Measurements from ENCODE around the gene KCNH5. TPM values are rescaled to one million over a fixed set of nuclear protein-coding genes. Genes with fewer than 3 reads are reported as not detected.

KCNH5 gene
- polyA plus RNA-seq, 4 donors: 0.01 to 0.03 TPM; not detected in 2

- H3K27ac ChIP-seq (ENCODE audit: low read depth in 1 of 3, low read length in 2 of 3): no peak overlapping the region
These were observed 110.8 kb downstream of the KCNH5 start for GRCh38 chr14:62934439-62934838.

DNA sequence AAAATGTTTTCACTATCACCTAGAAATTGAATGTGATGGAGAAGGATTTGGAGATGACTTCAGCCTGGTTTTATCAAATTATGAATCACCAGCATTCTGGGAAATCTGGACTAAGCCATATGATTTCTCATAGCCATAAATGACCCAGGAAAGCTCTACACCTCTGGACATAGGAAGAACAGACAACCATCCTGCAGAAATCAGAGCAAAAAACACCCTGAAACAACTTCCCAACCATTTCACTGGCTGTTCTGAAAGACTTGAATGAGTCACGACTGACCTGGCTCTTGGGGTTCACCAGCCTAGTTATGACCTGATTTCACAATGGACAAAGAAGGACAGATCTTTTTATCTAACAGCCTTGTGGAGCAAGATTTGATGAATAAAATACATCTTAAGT, 123.8 kb downstream of the KCNH5 start:
- no peak overlapping the region for H3K4me3 ChIP-seq (ENCODE audit: low read depth in 1 of 3, low read length in 3 of 3)
- FAIRE-seq: no peak

More at GRCh38 chr14:62934439-62934838, 110.8 kb downstream of the KCNH5 start:
- DNase-seq (no peak), FAIRE-seq (no peak)
- Histone ChIP-seq H3K9me3 (ENCODE audit: control insufficient read depth in 2 of 2, insufficient read depth in 1 of 2, low read depth in 1 of 2, low read length in 1 of 2) (no peaks in the 10 kb centered on the region), H3K27me3 (ENCODE audit: control insufficient read depth in 3 of 3, insufficient read depth in 3 of 3, low read length in 3 of 3) (no peaks in the 10 kb centered on the region), H3K36me3 (ENCODE audit: control insufficient read depth in 3 of 3, insufficient read depth in 2 of 3, low read depth in 1 of 3, low read length in 3 of 3) (no peaks in the 10 kb centered on the region), H3K4me1 (ENCODE audit: control insufficient read depth in 3 of 3, insufficient read depth in 2 of 3, low read depth in 1 of 3, low read length in 2 of 3) (no peaks in the 10 kb centered on the region), H3K4me3 (ENCODE audit: low read depth in 1 of 3, low read length in 3 of 3) (no peak overlapping the region)
- 70 to 76% (median 73%) methylated on average over 3 of the region's 3 CpGs for WGBS, 3 donors

DNA sequence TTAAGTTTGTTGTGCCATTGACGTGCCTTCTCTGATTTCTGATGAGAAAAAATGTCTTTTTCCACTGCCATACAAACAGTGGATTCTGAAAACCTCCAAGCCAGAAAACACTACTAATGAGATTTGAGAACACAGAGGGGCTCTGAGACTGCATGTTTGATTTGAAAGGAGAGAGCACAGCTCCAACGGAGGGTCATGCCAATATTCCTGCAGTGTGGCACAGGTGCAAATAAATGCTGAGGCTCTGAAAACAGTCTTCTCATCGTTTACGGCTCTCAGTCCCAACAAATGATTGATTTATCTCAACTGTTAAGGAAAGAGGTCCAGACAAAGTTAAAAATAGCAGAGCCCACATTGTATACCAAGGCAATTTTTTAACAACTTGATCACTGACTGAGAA, 128.7 kb downstream of the KCNH5 start:
- FAIRE-seq (no peak), DNase-seq (no peak)
- no peak overlapping the region for H3K4me3 ChIP-seq (ENCODE audit: low read depth in 1 of 3, low read length in 3 of 3)
- no peaks in the 10 kb centered on the region for H3K27me3 ChIP-seq (ENCODE audit: control insufficient read depth in 3 of 3, insufficient read depth in 3 of 3, low read length in 3 of 3)
- H3K4me1 ChIP-seq (ENCODE audit: control insufficient read depth in 3 of 3, insufficient read depth in 2 of 3, low read depth in 1 of 3, low read length in 2 of 3): no peaks in the 10 kb centered on the region
- no peaks in the 10 kb centered on the region for H3K36me3 ChIP-seq (ENCODE audit: control insufficient read depth in 3 of 3, insufficient read depth in 2 of 3, low read depth in 1 of 3, low read length in 3 of 3)
- no peaks in the 10 kb centered on the region for H3K9me3 ChIP-seq (ENCODE audit: control insufficient read depth in 2 of 2, insufficient read depth in 1 of 2, low read depth in 1 of 2, low read length in 1 of 2)
- H3K27ac ChIP-seq (ENCODE audit: low read depth in 1 of 3, low read length in 2 of 3): no peak overlapping the region
- WGBS, 3 donors: 6 to 28% (median 15%) methylated on average over 4 of the region's 4 CpGs

More for the DNA sequence above, 123.8 kb downstream of the KCNH5 start:
- DNase-seq: no peak
- no peaks in the 10 kb centered on the region for H3K4me1 ChIP-seq (ENCODE audit: control insufficient read depth in 3 of 3, insufficient read depth in 2 of 3, low read depth in 1 of 3, low read length in 2 of 3)
- H3K36me3 ChIP-seq (ENCODE audit: control insufficient read depth in 3 of 3, insufficient read depth in 2 of 3, low read depth in 1 of 3, low read length in 3 of 3): no peaks in the 10 kb centered on the region
- 59 to 69% (median 69%) methylated on average over 1 of the region's 1 CpG for WGBS, 3 donors
- no peak overlapping the region for H3K27ac ChIP-seq (ENCODE audit: low read depth in 1 of 3, low read length in 2 of 3)
- no peaks in the 10 kb centered on the region for H3K27me3 ChIP-seq (ENCODE audit: control insufficient read depth in 3 of 3, insufficient read depth in 3 of 3, low read length in 3 of 3)
- no peaks in the 10 kb centered on the region for H3K9me3 ChIP-seq (ENCODE audit: control insufficient read depth in 2 of 2, insufficient read depth in 1 of 2, low read depth in 1 of 2, low read length in 1 of 2)

GRCh38 chr14:62914873-62915272, 130.4 kb downstream of the KCNH5 start:
- Histone ChIP-seq H3K9me3 (ENCODE audit: control insufficient read depth in 2 of 2, insufficient read depth in 1 of 2, low read depth in 1 of 2, low read length in 1 of 2) (no peaks in the 10 kb centered on the region), H3K4me3 (ENCODE audit: low read depth in 1 of 3, low read length in 3 of 3) (no peak overlapping the region), H3K27me3 (ENCODE audit: control insufficient read depth in 3 of 3, insufficient read depth in 3 of 3, low read length in 3 of 3) (no peaks in the 10 kb centered on the region), H3K27ac (ENCODE audit: low read depth in 1 of 3, low read length in 2 of 3) (no peak overlapping the region), H3K36me3 (ENCODE audit: control insufficient read depth in 3 of 3, insufficient read depth in 2 of 3, low read depth in 1 of 3, low read length in 3 of 3) (no peaks in the 10 kb centered on the region), H3K4me1 (ENCODE audit: control insufficient read depth in 3 of 3, insufficient read depth in 2 of 3, low read depth in 1 of 3, low read length in 2 of 3) (no peaks in the 10 kb centered on the region)
- WGBS, 3 donors: 56 to 85% (median 58%) methylated on average over 3 of the region's 3 CpGs
- no peak for DNase-seq
- no peak for FAIRE-seq

GRCh38 chr14:62914025-62914424, 131.2 kb downstream of the KCNH5 start:
- WGBS, 3 donors: 47 to 62% (median 55%) methylated on average over 2 of the region's 2 CpGs
- no peak overlapping the region for H3K27ac ChIP-seq (ENCODE audit: low read depth in 1 of 3, low read length in 2 of 3)
- H3K4me1 ChIP-seq (ENCODE audit: control insufficient read depth in 3 of 3, insufficient read depth in 2 of 3, low read depth in 1 of 3, low read length in 2 of 3): no peaks in the 10 kb centered on the region
- H3K9me3 ChIP-seq (ENCODE audit: control insufficient read depth in 2 of 2, insufficient read depth in 1 of 2, low read depth in 1 of 2, low read length in 1 of 2): no peaks in the 10 kb centered on the region
- H3K36me3 ChIP-seq (ENCODE audit: control insufficient read depth in 3 of 3, insufficient read depth in 2 of 3, low read depth in 1 of 3, low read length in 3 of 3): no peaks in the 10 kb centered on the region
- no peak for FAIRE-seq
- H3K27me3 ChIP-seq (ENCODE audit: control insufficient read depth in 3 of 3, insufficient read depth in 3 of 3, low read length in 3 of 3): no peaks in the 10 kb centered on the region
- DNase-seq: no peak
- no peak overlapping the region for H3K4me3 ChIP-seq (ENCODE audit: low read depth in 1 of 3, low read length in 3 of 3)

- Histone ChIP-seq H3K27me3 (ENCODE audit: control insufficient read depth in 3 of 3, insufficient read depth in 3 of 3, low read length in 3 of 3) (no peaks in the 10 kb centered on the region), H3K27ac (ENCODE audit: low read depth in 1 of 3, low read length in 2 of 3) (no peak overlapping the region), H3K4me1 (ENCODE audit: control insufficient read depth in 3 of 3, insufficient read depth in 2 of 3, low read depth in 1 of 3, low read length in 2 of 3) (no peaks in the 10 kb centered on the region), H3K4me3 (ENCODE audit: low read depth in 1 of 3, low read length in 3 of 3) (no peak overlapping the region), H3K9me3 (ENCODE audit: control insufficient read depth in 2 of 2, insufficient read depth in 1 of 2, low read depth in 1 of 2, low read length in 1 of 2) (no peaks in the 10 kb centered on the region), H3K36me3 (ENCODE audit: control insufficient read depth in 3 of 3, insufficient read depth in 2 of 3, low read depth in 1 of 3, low read length in 3 of 3) (no peaks in the 10 kb centered on the region)
- 56 to 76% (median 67%) methylated on average over 1 of the region's 1 CpG for WGBS, 3 donors
- peak in 1 of 2 donors; percentile 4 for DNase-seq
- no peak for FAIRE-seq
These were observed 136.8 kb downstream of the KCNH5 start for GRCh38 chr14:62908506-62908905.

DNA sequence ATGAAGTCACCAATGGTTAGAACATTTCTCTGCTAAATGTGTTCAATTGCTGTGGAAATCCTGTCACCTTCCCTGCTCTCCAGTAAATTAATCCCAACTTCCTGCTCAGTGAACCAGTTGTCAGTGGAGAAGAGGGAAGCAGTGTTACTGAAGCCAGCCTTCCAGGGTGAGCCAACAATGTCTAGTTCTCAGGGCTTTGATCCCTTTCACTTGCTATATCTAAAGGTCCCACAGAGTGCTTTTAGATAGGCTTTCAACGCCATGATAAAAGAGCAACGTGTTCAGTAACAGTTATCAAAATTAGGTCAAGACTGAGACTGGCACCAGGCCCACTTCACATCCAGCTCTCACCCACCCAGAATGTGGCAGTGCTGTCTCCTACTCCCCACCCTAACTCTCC, 139.7 kb downstream of the KCNH5 start:
- FAIRE-seq: no peak
- no peak for DNase-seq
- Histone ChIP-seq H3K27me3 (ENCODE audit: control insufficient read depth in 3 of 3, insufficient read depth in 3 of 3, low read length in 3 of 3) (no peaks in the 10 kb centered on the region), H3K9me3 (ENCODE audit: control insufficient read depth in 2 of 2, insufficient read depth in 1 of 2, low read depth in 1 of 2, low read length in 1 of 2) (no peaks in the 10 kb centered on the region), H3K27ac (ENCODE audit: low read depth in 1 of 3, low read length in 2 of 3) (no peak overlapping the region), H3K36me3 (ENCODE audit: control insufficient read depth in 3 of 3, insufficient read depth in 2 of 3, low read depth in 1 of 3, low read length in 3 of 3) (no peaks in the 10 kb centered on the region), H3K4me3 (ENCODE audit: low read depth in 1 of 3, low read length in 3 of 3) (no peak overlapping the region), H3K4me1 (ENCODE audit: control insufficient read depth in 3 of 3, insufficient read depth in 2 of 3, low read depth in 1 of 3, low read length in 2 of 3) (no peaks in the 10 kb centered on the region)
- WGBS, 3 donors: 11 to 59% (median 25%) methylated on average over 2 of the region's 2 CpGs

DNA sequence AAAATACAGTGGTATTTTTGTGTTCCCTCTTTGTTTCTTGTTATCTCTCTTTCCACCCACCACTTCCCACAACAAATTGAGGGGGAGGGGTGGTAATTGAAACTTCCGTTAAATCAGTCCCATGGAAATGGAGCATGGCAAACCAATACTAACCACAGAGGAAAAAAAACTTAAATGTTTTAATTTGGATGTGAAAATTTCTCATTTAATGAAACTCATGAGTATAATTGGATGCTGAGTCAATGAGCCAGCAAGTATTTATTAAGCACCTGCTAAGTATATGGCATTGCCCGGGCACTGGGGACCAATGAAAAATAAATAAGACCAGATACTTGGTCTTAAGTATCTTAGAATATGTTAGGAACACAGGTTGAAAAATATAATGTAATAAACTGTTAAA, 147.5 kb downstream of the KCNH5 start:
- Histone ChIP-seq H3K4me3 (ENCODE audit: low read depth in 1 of 3, low read length in 3 of 3) (no peak overlapping the region), H3K27me3 (ENCODE audit: control insufficient read depth in 3 of 3, insufficient read depth in 3 of 3, low read length in 3 of 3) (no peaks in the 10 kb centered on the region), H3K36me3 (ENCODE audit: control insufficient read depth in 3 of 3, insufficient read depth in 2 of 3, low read depth in 1 of 3, low read length in 3 of 3) (no peaks in the 10 kb centered on the region), H3K27ac (ENCODE audit: low read depth in 1 of 3, low read length in 2 of 3) (no peak overlapping the region), H3K4me1 (ENCODE audit: control insufficient read depth in 3 of 3, insufficient read depth in 2 of 3, low read depth in 1 of 3, low read length in 2 of 3) (no peaks in the 10 kb centered on the region), H3K9me3 (ENCODE audit: control insufficient read depth in 2 of 2, insufficient read depth in 1 of 2, low read depth in 1 of 2, low read length in 1 of 2) (no peaks in the 10 kb centered on the region)
- FAIRE-seq (no peak), DNase-seq (no peak)
- WGBS, 3 donors: 43 to 61% (median 59%) methylated on average over 2 of the region's 2 CpGs

DNA sequence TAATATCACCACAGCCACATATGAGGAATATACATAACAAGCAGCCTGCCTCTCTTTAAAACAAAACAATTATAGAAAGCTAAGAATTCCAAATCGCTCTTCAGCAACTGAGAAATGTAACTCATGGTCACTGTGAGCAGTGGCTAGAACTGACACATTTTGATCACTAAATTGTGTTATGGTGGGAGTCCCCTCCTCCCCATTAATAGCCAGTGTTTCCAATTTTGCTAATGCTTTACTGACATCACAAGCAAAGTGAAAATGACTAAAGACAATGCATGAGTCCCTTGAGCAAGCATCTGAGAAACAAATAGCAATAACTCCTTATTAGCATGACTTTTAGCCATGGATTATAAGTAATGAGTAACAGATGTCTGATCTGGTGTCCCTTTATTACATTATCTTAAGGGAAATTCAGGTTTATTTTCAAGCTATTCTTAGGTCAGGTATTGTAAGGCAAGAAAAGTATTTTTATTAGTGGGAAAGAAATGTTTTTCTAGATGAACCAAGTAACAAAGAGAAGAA, 148.3 kb downstream of the KCNH5 start:
- Histone ChIP-seq H3K4me1 (ENCODE audit: control insufficient read depth in 3 of 3, insufficient read depth in 2 of 3, low read depth in 1 of 3, low read length in 2 of 3) (no peaks in the 10 kb centered on the region), H3K36me3 (ENCODE audit: control insufficient read depth in 3 of 3, insufficient read depth in 2 of 3, low read depth in 1 of 3, low read length in 3 of 3) (no peaks in the 10 kb centered on the region), H3K9me3 (ENCODE audit: control insufficient read depth in 2 of 2, insufficient read depth in 1 of 2, low read depth in 1 of 2, low read length in 1 of 2) (no peaks in the 10 kb centered on the region), H3K4me3 (ENCODE audit: low read depth in 1 of 3, low read length in 3 of 3) (no peak overlapping the region), H3K27ac (ENCODE audit: low read depth in 1 of 3, low read length in 2 of 3) (no peak overlapping the region), H3K27me3 (ENCODE audit: control insufficient read depth in 3 of 3, insufficient read depth in 3 of 3, low read length in 3 of 3) (no peaks in the 10 kb centered on the region)
- 87 to 94% (median 91%) methylated on average over 1 of the region's 1 CpG for WGBS, 3 donors
- no peak for DNase-seq
- no peak for FAIRE-seq
